T-helper 17 cell (primary cell): ENCODE measurements around the gene SGSM2. TPM values are rescaled to one million over a fixed set of nuclear protein-coding genes. Genes with fewer than 3 reads are reported as not detected.

ENCODE experiments used
- ATAC-seq: fragments of 150-1000 bp; cut with Tn5 transposase; 2 replicates; pipeline ENCODE4 v1.10.0; 2021; ENCODE audit warnings: mild to moderate bottlenecking, moderate library complexity
- DNase-seq, 3 donors: peaks; one replicate each; pipeline versions ENCODE4 v3.0.0 to v3.0.0-alpha.2; 2020 to 2021
- H3K9me3 ChIP-seq: one replicate; pipeline ENCODE4 v1.7.0; 2013; ENCODE audit warnings: low read length, mild to moderate bottlenecking; ENCODE audit not compliant: control insufficient read depth, poor library complexity, severe bottlenecking
- H3K27ac Mint-ChIP-seq: one replicate; pipeline ENCODE4 v1.8.0; 2022; ENCODE audit warnings: mild to moderate bottlenecking, moderate library complexity, mixed read lengths
- H3K27me3 Mint-ChIP-seq: one replicate; pipeline ENCODE4 v1.8.0; 2022; ENCODE audit warnings: mixed read lengths
- H3K36me3 Mint-ChIP-seq: one replicate; pipeline ENCODE4 v1.8.0; 2022; ENCODE audit warnings: low read depth, mixed read lengths
- H3K4me1 Mint-ChIP-seq: one replicate; pipeline ENCODE4 v1.8.0; 2022; ENCODE audit warnings: mild to moderate bottlenecking, mixed read lengths
- H3K4me3 Mint-ChIP-seq: one replicate; pipeline ENCODE4 v1.8.0; 2022; ENCODE audit warnings: mild to moderate bottlenecking, moderate library complexity, mixed read lengths
- total RNA-seq, 4 donors: library from RNA in 2 of 4; stranded (reverse) in 2 of 4; gene quantifications; one replicate each; pipeline ENCODE4 v1.2.3 and lab custom pipeline; 2022 to 2026

The SGSM2 gene
- total RNA-seq, 2 donors from 2014 or later = 119 to 128 TPM

- no peaks in the 10 kb centered on the region for H3K36me3 Mint-ChIP-seq
- DNase-seq (no peak), ATAC-seq (no peak)
- no peaks in the 10 kb centered on the region for H3K9me3 ChIP-seq
- no peaks in the 10 kb centered on the region for H3K27me3 Mint-ChIP-seq
- no peak overlapping the region for H3K4me3 Mint-ChIP-seq
- H3K27ac Mint-ChIP-seq = peak overlapping the region; percentile 74
- peaks cover 24% of the 10 kb centered on the region for H3K4me1 Mint-ChIP-seq
These were observed 69.1 kb downstream of the SGSM2 start for GRCh38 chr17:2406271-2406902.

GRCh38 chr17:2406903-2407790 lies 69.8 kb downstream of the SGSM2 start:
- Mint-ChIP-seq H3K27ac (peak overlapping the region; percentile 74), H3K4me1 (peaks cover 21% of the 10 kb centered on the region), H3K27me3 (no peaks in the 10 kb centered on the region), H3K36me3 (no peaks in the 10 kb centered on the region), H3K4me3 (no peak overlapping the region)
- no peaks in the 10 kb centered on the region for H3K9me3 ChIP-seq
- ATAC-seq = no peak
- DNase-seq = no peak

- DNase-seq (no peak), ATAC-seq (no peak)
- H3K9me3 ChIP-seq = no peaks in the 10 kb centered on the region
- Mint-ChIP-seq H3K27ac (peak overlapping the region; percentile 16), H3K36me3 (no peaks in the 10 kb centered on the region), H3K4me1 (peaks cover 9% of the 10 kb centered on the region), H3K4me3 (no peak overlapping the region), H3K27me3 (no peaks in the 10 kb centered on the region)
These were observed 73.7 kb downstream of the SGSM2 start for GRCh38 chr17:2410951-2411350.

GRCh38 chr17:2412561-2413021 lies 75.3 kb downstream of the SGSM2 start:
- Mint-ChIP-seq H3K27ac (no peak overlapping the region), H3K27me3 (no peaks in the 10 kb centered on the region), H3K4me1 (peaks cover 2% of the 10 kb centered on the region), H3K4me3 (no peak overlapping the region), H3K36me3 (no peaks in the 10 kb centered on the region)
- no peak for ATAC-seq
- H3K9me3 ChIP-seq = no peaks in the 10 kb centered on the region
- DNase-seq = no peak

- no peak overlapping the region for H3K27ac Mint-ChIP-seq
- no peak for DNase-seq
- no peaks in the 10 kb centered on the region for H3K9me3 ChIP-seq
- H3K36me3 Mint-ChIP-seq = no peaks in the 10 kb centered on the region
- no peaks in the 10 kb centered on the region for H3K27me3 Mint-ChIP-seq
- no peak for ATAC-seq
- H3K4me3 Mint-ChIP-seq = peak overlapping the region; percentile 2
- H3K4me1 Mint-ChIP-seq = peaks cover 2% of the 10 kb centered on the region
These were observed 77.3 kb downstream of the SGSM2 start for GRCh38 chr17:2414446-2415064.

GRCh38 chr17:2415081-2415480 lies 77.8 kb downstream of the SGSM2 start:
- Mint-ChIP-seq H3K4me3 (no peak overlapping the region), H3K4me1 (peaks cover 2% of the 10 kb centered on the region), H3K27ac (peak overlapping the region; percentile 51), H3K27me3 (no peaks in the 10 kb centered on the region), H3K36me3 (no peaks in the 10 kb centered on the region)
- DNase-seq = no peak
- no peak for ATAC-seq
- H3K9me3 ChIP-seq = no peaks in the 10 kb centered on the region

GRCh38 chr17:2416010-2416734 lies 78.9 kb downstream of the SGSM2 start:
- no peaks in the 10 kb centered on the region for H3K36me3 Mint-ChIP-seq
- DNase-seq (peak; percentile 76 to 84 (median 79)), ATAC-seq (peak; percentile 89)
- no peaks in the 10 kb centered on the region for H3K9me3 ChIP-seq
- no peaks in the 10 kb centered on the region for H3K4me1 Mint-ChIP-seq
- no peak overlapping the region for H3K4me3 Mint-ChIP-seq
- H3K27ac Mint-ChIP-seq = peak overlapping the region; percentile 51
- H3K27me3 Mint-ChIP-seq = no peaks in the 10 kb centered on the region

GRCh38 chr17:2418572-2418971 lies 81.3 kb downstream of the SGSM2 start:
- DNase-seq = no peak
- no peak overlapping the region for H3K4me3 Mint-ChIP-seq
- no peak overlapping the region for H3K27ac Mint-ChIP-seq
- no peaks in the 10 kb centered on the region for H3K36me3 Mint-ChIP-seq
- no peak for ATAC-seq
- no peaks in the 10 kb centered on the region for H3K9me3 ChIP-seq
- H3K27me3 Mint-ChIP-seq = no peaks in the 10 kb centered on the region
- no peaks in the 10 kb centered on the region for H3K4me1 Mint-ChIP-seq

GRCh38 chr17:2419486-2419885 lies 82.2 kb downstream of the SGSM2 start:
- no peak overlapping the region for H3K27ac Mint-ChIP-seq
- H3K9me3 ChIP-seq = no peaks in the 10 kb centered on the region
- no peaks in the 10 kb centered on the region for H3K27me3 Mint-ChIP-seq
- no peaks in the 10 kb centered on the region for H3K36me3 Mint-ChIP-seq
- ATAC-seq = no peak
- H3K4me3 Mint-ChIP-seq = no peak overlapping the region
- no peaks in the 10 kb centered on the region for H3K4me1 Mint-ChIP-seq
- DNase-seq = no peak

- Mint-ChIP-seq H3K27me3 (no peaks in the 10 kb centered on the region), H3K4me1 (no peaks in the 10 kb centered on the region), H3K4me3 (no peak overlapping the region), H3K27ac (no peak overlapping the region), H3K36me3 (no peaks in the 10 kb centered on the region)
- no peaks in the 10 kb centered on the region for H3K9me3 ChIP-seq
- DNase-seq (no peak), ATAC-seq (no peak)
These were observed 82.9 kb downstream of the SGSM2 start for GRCh38 chr17:2420176-2420575.

- ATAC-seq (no peak), DNase-seq (no peak)
- no peaks in the 10 kb centered on the region for H3K27me3 Mint-ChIP-seq
- H3K4me1 Mint-ChIP-seq = no peaks in the 10 kb centered on the region
- H3K27ac Mint-ChIP-seq = no peak overlapping the region
- no peaks in the 10 kb centered on the region for H3K36me3 Mint-ChIP-seq
- no peak overlapping the region for H3K4me3 Mint-ChIP-seq
- H3K9me3 ChIP-seq = no peaks in the 10 kb centered on the region
These were observed 84.2 kb downstream of the SGSM2 start for GRCh38 chr17:2421315-2422147.

- Mint-ChIP-seq H3K27me3 (no peaks in the 10 kb centered on the region), H3K4me1 (no peaks in the 10 kb centered on the region), H3K4me3 (no peak overlapping the region), H3K27ac (no peak overlapping the region), H3K36me3 (no peaks in the 10 kb centered on the region)
- DNase-seq = no peak
- no peaks in the 10 kb centered on the region for H3K9me3 ChIP-seq
- no peak for ATAC-seq
These were observed 86.0 kb downstream of the SGSM2 start for GRCh38 chr17:2423271-2423670.
